ENCODE data around the gene CEACAM4.

DNA sequence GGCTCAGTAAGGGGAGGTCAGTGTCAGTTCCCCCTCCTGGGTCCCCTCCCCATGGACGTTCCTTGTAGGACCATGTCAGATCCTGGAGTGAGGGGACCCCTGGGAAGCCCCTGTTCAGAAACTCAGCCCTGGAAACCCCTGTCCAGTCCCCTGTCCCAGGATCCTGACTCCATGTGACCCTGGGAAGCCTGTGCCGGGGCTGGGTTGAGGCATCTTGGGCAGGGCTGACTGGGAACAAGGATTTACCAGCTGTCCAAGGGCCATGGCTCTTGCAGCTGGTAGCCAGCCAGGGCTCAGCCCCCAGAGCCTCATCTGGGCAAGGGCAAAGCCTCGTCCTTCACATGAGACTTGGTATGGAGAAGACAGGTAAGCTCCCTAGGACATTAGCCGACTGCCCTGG is 25.1 kb downstream of the CEACAM4 start:
- TF ChIP-seq, protein P1, sequence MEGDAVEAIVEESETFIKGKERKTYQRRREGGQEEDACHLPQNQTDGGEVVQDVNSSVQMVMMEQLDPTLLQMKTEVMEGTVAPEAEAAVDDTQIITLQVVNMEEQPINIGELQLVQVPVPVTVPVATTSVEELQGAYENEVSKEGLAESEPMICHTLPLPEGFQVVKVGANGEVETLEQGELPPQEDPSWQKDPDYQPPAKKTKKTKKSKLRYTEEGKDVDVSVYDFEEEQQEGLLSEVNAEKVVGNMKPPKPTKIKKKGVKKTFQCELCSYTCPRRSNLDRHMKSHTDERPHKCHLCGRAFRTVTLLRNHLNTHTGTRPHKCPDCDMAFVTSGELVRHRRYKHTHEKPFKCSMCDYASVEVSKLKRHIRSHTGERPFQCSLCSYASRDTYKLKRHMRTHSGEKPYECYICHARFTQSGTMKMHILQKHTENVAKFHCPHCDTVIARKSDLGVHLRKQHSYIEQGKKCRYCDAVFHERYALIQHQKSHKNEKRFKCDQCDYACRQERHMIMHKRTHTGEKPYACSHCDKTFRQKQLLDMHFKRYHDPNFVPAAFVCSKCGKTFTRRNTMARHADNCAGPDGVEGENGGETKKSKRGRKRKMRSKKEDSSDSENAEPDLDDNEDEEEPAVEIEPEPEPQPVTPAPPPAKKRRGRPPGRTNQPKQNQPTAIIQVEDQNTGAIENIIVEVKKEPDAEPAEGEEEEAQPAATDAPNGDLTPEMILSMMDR (IDR thresholded peaks at IDR 0.05), result no peak
- TF ChIP-seq POLR2A (IDR thresholded peaks at IDR 0.05), result no peak
